Measurements from ENCODE around the gene FAM200C. TPM values are rescaled to one million over a fixed set of nuclear protein-coding genes. Genes with fewer than 3 reads are reported as not detected.
A peak's percentile ranks its signal among the peaks of the same experiment; 100 is the strongest.
"Not testable (repeated sequence)": the region's sequence is repeated elsewhere in the genome, so short reads cannot be mapped to it uniquely, and the experiment has no call there.

FAM200C gene
- total RNA-seq = 5.4 TPM

GRCh38 chr5:160399402-160400353 lies at the start of gene FAM200C:
Gene FAM200C, minus strand, starts transcription at chr5:160400054. Its CDS starts 4,564 bp downstream, at chr5:160395490.
- peak; percentile 92 for DNase-seq (ENCODE audit: low spot score)

- DNase-seq (ENCODE audit: low spot score) = no peak
Observed at GRCh38 chr5:160449458-160449857, 49.6 kb upstream of the FAM200C start.

DNA sequence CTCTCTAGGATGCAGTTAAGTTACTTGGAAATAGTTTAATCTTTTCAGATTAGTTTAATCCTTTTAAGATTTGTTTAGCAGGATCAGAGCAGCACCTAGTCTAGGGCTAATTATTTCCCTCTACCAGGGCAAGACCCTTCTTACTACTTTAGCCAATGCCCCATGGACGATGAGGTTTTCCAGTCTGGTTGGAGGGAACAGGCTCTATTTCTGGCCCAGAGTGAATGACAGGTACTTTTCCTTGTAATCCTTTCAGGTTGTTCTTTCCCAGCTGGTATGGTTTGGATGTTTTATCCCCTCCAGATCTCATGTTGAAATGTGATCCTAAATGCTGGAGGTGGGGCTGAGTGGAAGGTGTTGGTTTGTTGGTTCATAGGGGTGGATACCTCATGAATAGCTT lies 49.0 kb upstream of the FAM200C start:
- DNase-seq (ENCODE audit: low spot score) = no peak

DNA sequence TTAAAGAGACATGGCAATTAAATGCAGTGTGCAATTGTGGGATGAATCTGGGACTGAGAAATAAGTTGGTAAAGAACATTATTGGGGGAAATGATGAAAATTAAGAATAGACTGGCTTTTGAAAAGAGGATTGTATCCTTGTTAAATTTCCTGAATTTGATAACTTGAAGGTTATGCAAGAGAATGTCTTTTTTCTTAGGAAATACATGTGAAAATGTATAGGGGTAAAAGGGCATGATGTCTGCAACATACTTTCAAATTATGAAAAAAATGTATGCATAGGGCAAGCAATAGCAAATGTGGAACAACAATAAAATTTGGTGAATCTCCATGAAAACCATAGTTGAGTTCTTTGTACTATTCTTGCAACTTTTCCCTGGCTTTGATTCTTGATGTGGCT lies 45.9 kb upstream of the FAM200C start:
- DNase-seq (ENCODE audit: low spot score) = no peak

- DNase-seq (ENCODE audit: low spot score) = no peak
Observed at GRCh38 chr5:160445132-160445531, 45.3 kb upstream of the FAM200C start.

DNA sequence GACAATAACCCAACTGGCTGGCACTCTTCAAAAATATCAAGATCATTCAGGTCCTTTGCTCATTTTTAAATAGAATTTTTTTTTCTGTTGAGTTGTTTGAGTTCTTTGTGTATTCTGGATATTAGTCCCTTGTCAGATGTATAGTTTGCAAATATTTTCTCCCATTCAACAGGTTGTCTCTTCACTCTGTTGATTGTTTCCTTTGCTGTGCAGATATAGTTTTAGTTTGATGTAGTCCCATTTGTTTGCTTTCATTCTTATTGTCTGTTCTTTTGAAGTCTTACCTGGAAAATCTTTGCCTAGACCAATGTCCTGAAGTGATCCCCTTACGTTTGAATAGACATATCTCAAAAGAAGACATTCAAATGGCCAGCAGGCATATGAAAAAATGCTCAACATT lies 44.6 kb upstream of the FAM200C start:
- DNase-seq (ENCODE audit: low spot score) = no peak

GRCh38 chr5:160442824-160443431 lies 43.1 kb upstream of the FAM200C start:
- no peak for DNase-seq (ENCODE audit: low spot score)

GRCh38 chr5:160441311-160441781 lies 41.5 kb upstream of the FAM200C start:
- DNase-seq (ENCODE audit: low spot score) = no peak

DNA sequence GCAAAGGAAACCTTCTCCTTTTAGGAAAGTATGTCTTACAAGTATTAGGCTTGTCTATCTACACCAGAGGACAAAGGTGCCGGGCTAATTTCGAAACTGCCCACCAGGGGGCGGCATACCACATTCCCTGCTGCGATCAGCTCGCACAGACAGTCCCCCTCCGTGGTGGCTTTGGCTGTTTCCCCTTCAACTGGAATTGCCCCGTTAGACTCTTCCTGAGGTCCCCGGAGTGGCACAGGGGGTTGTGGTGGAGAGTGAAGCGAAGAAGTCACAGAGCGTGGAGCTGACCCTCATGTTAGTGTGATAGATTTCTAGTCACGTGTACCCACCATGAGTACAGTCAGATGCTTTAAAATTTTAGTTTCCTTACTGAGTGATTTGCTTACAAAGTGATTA lies 39.3 kb upstream of the FAM200C start:
- peak; percentile 91 for DNase-seq (ENCODE audit: low spot score)

DNA sequence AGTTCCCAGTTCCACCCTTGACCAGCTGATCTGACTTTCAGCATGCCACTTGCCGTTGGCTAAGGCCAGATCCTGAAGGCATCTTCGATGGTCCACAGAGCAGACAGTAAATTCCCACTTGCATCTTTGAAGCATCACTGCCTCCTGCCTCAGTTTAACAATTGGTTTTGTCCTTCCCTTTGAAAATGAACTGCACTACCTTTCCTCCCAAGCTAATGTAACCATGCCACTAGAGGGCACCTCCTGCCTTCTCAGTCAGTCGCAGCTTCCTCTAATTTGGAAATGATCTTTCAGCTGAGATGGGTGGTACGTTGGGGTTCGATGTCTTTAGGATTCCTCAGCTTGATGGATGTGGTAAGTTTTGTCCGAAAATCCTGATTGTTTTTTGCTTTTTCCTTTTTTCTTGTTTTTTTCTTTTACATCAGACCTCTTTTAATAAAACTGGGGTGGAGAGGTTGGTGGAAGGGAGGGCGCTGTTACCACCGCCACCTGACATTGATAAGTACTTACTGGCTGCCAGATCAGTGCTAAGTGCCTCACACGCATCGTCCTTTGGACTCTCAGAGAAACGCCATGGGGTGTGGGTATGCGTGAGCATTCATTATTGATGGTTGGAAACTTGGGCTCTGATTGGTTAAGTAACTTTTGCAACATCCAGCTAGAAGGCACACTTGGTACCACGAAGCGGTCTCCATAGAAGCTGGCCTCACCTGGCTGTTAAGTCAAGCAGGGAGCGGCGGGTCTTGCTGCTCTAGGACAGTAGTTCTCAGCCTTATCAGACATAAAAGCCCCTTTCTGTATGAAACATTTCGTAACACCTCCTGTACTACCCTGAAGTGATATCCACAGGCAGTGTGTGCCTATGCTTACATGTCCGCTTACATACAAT lies 38.7 kb upstream of the FAM200C start:
- DNase-seq (ENCODE audit: low spot score) = peak; percentile 49

GRCh38 chr5:160437271-160437670 lies 37.4 kb upstream of the FAM200C start:
- DNase-seq (ENCODE audit: low spot score) = no peak

DNA sequence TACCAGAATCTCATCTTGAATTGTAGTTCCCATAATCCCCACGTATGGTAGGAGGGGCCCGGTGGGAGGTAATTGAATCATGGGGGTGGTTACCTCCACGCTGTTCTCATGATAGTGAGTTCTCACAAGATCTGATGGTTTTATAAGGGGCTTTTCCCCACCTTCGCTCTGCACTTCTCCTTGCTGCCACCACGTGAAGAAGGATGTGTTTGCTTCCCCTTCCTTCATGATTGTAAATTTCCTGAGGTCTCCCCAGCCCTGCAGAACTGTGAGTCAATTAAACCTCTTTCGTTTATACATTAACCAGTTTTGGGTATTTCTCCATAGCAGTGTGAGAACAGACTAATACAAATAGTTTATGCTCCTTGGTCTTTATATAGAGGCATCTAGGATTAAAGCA lies 36.8 kb upstream of the FAM200C start:
- DNase-seq (ENCODE audit: low spot score) = not testable (repeated sequence)

GRCh38 chr5:160436017-160436416 lies 36.2 kb upstream of the FAM200C start:
- DNase-seq (ENCODE audit: low spot score) = no peak

- DNase-seq (ENCODE audit: low spot score) = no peak
Observed at GRCh38 chr5:160435532-160435931, 35.7 kb upstream of the FAM200C start.

DNA sequence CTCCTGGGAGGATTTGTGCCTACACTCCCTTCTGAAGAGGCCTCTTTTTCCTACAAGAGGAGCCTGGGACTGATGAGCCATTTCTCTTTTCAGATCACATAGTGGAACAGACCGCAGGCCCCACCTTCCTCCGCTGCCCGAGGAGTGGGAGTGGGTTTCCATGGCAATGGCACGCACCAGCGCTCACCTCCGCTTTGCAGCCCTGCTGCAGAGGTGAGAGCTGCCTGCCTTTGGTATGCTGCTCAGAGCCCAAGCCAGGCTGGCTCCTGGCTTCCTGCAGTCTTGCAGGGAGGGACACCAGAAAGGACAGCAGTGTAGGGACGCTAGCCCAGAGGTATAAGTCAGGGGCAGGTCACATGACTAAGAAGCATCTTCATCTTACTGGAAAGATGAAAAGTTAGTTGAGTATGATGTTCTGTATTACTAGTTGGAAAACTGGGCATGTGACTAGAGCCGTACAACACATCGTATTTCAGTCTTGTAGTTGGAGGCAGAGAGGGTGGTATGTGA lies 34.2 kb upstream of the FAM200C start:
- no peak for DNase-seq (ENCODE audit: low spot score)

DNA sequence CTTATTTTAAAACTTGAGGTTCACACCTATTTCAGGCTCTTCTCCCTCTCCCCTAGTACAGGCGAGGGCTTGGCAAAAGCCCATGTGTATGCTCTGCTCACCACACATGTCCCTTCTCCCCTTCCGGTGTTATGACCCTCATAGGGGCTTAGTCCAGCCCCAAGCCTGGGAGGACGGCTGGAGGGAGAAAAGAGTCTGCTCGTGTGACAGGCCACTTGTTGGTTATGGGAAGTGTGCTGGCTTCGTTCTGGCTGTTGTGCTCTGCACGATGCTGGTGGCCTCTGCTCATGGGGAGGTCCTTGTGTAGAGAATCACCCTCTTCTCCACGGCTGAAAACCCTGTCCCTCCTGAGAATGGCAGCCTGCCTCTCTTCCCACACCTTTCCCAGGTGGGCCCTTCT lies 32.9 kb upstream of the FAM200C start:
- no peak for DNase-seq (ENCODE audit: low spot score)

DNA sequence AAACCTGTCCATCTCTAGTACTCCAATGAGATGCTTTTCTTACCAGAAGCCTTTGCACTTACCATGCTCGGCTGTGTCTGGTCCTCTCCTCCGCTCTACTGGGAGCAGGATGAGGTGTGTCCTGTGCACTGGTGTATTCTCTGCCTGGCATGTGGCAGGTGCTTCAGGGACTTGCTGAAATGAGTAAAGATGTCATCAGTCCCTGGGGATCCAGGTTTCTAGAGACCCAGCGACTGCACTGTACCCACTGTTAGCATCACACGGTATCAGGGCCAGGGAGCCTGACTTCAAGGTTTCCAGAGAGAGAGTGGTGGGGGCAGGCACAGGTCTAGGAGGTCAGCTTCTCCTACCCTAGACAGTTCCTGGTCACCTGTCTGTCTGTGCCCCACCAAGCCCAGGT lies 32.3 kb upstream of the FAM200C start:
- DNase-seq (ENCODE audit: low spot score) = no peak

DNA sequence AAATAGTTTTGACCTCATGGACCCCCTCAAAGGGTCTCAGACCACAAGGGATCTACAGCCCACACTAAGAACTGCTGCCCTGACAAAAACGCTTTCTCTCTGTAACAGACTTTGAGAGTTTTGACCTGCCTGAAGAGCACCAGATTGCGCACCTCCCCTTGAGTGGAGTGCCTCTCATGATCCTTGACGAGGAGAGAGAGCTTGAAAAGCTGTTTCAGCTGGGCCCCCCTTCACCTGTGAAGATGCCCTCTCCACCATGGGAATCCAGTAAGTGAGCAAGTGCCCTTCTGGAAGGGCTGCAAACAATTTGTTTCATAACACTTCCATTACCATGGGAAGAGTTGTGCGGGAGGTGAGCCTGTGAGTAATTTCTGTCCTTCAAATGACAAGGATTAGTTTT lies 27.8 kb upstream of the FAM200C start:
- no peak for DNase-seq (ENCODE audit: low spot score)

DNA sequence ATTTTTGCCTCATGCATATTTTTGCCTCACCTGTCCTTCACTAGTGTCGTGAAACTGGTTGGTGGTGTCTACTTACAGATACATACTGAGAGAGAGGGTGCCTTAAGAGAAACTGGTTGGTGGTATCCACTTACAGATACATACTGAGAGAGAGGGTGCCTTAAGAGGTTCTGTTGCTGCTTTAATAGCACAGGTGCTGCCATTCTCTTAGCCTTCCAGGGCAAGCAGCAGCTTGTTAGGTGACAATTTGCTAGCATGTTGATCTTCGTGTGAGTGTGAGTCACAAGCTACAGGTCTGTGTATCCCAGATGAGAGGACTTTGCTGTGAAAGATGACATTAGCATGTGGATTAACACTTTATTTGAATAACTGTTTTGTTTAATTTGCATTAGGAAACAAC lies 23.2 kb upstream of the FAM200C start:
- DNase-seq (ENCODE audit: low spot score) = no peak

DNA sequence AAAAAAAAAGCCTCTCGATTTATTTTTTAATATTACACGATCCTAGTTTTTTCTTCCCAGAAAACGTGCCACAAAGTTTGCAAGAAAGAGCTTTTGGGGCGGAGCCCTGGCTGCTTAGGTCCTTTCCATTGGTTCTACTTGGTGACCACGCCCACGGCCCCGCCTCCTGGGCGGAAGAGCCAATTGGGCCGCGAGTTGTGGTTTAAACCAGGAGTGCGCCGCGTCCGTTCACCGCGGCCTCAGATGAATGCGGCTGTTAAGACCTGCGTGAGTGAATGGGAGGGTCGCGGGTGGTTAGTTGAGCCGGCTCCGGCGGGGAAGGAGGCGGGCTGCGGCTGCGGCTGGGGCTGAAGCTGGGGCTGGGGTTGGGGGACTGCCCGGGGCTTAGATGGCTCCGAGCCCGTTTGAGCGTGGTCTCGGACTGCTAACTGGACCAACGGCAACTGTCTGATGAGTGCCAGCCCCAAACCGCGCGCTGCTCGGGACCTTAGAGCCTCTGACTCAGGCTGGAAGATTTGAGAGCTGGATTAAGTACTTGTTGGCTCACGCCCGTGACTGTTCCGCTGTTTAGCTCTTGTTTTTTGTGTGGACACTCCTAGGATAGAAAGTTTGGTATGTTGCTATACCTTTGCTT lies 21.9 kb upstream of the FAM200C start, which contains the start of gene PTTG1:
TSS of gene PTTG1 (plus strand) at position 231 of the 634 bp plus-strand sequence. CDS start 458 bp downstream, outside the sequence.
- peak; percentile 95 for DNase-seq (ENCODE audit: low spot score)

GRCh38 chr5:160420331-160420610 lies 20.4 kb upstream of the FAM200C start:
- DNase-seq (ENCODE audit: low spot score) = no peak

All from mucosa of gallbladder (tissue), 1 donor.